ACHN (cell line): ENCODE results near the gene SLAMF7.

Source experiments
- DNase-seq: peaks from one replicate; pipeline ENCODE4 v3.0.0-alpha.2; 2015
- in situ Hi-C: cut with HindIII; loops from 2 replicates; pipeline ENCODE4 v1.10.0; 2017; ENCODE audit warnings: low sequenced_read_pairs, low pct_ligation_motif_present, low pct_unique_long_range_greater_than_20kb

SLAMF7 gene

DNA sequence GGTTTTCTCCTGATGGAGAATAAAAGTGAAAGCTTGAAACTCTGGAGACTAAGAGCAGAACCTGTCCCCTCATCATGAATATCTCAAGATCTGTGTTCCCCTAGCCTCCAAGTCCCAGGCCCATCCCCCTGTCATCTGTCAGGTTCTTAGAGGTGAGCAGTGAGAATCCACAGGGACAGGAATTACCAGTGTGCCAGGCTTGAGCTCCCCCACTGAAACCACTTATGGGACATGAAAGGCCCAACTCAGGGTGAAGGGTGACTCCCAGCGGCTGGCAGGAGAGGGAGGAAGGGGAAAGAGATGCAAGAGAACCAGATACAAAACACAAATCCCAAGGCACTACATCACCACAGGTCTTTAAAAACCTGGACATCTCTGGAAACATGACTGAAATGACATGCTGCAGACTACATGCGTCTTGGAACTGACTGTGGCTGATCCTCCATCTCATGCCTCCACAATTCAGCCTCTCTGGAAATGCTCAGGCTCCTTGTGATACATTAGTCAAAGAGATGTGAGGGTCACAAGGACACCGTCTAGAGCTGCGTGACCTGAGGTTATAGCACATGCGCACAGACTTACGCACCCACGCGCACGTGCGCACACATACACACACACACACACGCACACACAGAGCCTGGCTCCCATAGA lies 50.1 kb downstream of the SLAMF7 start:
- DNase-seq, result no peak
- in situ Hi-C loops, result no loop called here

GRCh38 chr1:160789702-160790611 lies 50.9 kb downstream of the SLAMF7 start:
- in situ Hi-C loops, result no loop called here
- no peak for DNase-seq

GRCh38 chr1:160794376-160794775 lies 55.3 kb downstream of the SLAMF7 start:
- in situ Hi-C loops, result no loop called here
- no peak for DNase-seq

DNA sequence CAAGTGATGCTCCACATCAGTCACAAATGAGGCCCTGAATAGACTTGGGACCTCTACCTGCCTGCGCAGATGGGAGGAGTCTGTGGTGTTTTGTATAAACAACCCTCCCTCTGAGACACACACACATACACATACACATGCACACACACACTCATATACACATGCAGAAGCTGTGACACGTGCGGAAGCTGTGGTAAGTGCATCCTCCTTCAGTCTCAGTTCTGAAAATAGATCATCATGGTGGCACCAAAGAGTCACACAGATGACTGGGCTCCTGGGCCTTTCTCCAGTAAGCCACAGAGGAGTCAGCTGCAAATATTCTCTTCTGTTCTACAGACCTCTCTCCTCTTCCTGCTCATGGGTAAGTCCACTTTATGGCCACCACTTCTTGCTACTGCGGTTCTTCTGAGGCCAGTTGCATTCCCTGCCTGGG lies 56.9 kb downstream of the SLAMF7 start, which contains the start of gene LY9:
TSS of gene LY9 (plus strand) at position 224 of the 433 bp plus-strand sequence. CDS start at position 238, 14 bp downstream.
- in situ Hi-C loops, result no loop called here
- DNase-seq, result no peak

DNA sequence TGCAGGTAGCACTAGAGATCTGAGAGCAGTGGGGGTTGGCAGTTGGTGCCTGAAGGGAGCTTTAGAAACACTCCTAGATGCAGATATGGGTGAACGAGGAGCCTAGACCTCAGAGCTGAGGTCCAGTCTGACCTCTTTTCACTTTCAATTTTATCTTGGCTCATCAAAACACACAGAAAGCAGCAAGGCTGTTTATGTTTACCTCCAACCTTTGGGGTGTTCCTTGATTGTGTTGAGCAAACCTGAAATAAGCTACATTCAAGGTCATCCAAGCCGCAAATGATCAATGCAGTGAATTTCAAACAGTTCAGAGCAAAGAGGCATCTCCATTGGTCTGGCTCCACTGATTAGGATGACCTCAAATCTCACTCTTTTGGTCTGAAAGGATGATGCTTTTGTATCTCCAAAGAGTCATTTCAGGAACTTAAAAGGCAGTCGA lies 58.2 kb downstream of the SLAMF7 start:
- in situ Hi-C loops, result no loop called here

GRCh38 chr1:160797861-160798273 lies 58.8 kb downstream of the SLAMF7 start:
- in situ Hi-C loops, result no loop called here
- no peak for DNase-seq

More for the DNA sequence above, 58.2 kb downstream of the SLAMF7 start:
- DNase-seq, result no peak

DNA sequence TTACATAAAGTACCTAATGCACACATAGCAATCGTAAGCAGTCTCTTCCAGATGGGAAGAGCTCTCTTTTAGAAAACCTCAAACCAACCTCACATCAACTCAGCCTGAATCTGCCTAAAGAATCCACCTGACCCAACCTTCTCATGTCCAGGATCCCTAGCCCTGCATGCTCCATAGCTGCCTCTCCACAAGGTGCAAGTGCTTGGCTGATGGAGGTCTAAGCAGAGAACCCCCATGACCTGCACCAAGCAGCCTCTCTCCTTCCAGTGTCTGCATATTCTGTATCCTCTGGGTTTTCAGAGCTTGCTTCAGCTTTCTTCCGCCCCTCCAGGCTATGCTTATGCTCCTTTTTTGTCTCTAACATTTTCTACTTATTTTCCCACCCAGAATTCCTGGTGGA lies 59.4 kb downstream of the SLAMF7 start:
- no peak for DNase-seq
- in situ Hi-C loops, result no loop called here

- in situ Hi-C loops, result no loop called here
- DNase-seq, result no peak
These were observed 60.6 kb downstream of the SLAMF7 start for GRCh38 chr1:160799641-160800040.

DNA sequence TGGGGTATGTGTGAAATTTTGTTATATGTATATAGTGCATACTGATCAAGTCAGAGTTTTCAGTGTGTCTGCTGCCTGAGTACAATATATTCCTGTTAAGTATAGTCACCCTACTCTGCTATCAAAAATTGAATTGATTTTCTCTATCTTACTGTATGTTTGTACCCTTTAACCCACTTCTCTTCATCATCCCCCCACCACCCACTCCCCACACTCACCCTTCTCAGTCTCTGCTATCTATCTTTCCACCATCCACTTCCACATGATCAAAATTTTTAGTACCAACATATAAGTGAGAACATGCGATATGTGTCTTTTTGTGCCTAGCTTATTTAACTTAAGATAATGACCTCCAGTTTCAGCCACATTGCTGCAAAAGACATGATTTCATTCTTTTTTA lies 61.1 kb downstream of the SLAMF7 start:
- in situ Hi-C loops, result no loop called here
- DNase-seq, result no peak

DNA sequence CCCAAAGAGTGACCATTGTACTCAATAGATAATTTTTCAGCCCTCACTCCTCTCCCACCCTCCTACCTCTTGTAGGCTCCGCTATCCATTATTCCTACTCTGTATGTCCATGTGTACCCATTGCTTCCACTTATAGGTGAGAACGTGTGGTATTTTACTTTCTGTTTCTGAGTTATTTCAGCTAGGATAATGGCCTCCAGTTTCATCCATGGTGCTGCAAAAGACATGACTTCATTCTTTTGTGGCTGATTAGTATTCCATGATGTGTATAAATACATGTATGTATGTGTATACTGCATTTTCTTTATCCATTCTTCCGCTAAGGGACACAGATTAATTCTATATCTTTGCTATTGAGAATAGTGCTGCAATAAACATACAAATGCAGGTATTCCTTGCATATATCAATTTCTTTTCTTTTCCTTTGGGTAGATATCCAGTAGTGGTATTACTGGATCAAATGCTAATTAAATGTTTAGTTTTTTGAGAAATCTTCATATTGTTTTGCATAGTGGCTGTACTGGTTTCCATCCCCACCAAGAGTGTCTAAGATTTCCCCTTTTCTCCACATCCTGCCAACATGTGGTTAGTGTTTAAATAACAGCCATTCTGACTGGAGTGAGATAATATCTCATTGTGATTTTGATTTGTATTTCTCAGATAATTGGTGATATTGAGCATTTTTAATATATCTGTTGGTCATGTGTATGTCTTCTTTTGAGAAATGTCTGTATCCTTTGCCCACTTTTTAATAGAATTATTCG lies 61.8 kb downstream of the SLAMF7 start:
- no peak for DNase-seq
- in situ Hi-C loops, result no loop called here

DNA sequence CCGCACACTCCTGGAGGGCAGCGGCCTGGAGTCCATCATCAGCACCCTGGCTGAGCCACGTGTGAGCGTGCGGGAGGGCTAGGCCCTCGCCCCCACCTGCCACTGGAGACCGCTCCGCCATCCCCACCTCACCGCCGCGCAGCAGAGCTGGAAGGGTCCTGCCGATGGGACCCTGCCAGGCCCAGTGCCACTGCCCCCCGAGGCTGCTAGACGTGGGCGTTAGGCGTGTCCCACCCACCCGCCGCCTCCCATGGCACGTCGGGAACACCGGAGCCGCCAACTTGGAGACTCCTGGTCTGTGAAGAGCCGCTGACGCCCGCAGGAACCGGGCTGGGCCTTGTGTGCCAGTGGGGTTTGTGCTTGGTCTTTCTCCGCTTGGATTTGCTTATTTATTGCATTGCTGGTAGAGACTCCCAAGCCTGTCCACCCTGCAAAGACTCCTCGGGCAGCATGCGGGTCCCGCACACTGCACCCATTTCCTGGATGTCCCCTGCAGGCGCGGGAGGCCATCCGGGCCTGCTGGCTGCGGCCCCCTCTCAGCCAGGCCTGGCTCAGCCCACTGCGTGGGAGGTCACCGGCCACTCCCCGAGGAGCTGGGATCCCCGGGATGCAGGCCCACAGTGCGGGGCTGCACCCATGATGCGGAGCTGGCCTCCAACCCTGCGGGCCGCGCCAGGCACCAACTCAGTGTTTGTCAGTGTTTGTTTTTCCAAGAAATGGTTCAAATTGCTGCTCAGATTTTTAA lies 63.0 kb downstream of the SLAMF7 start:
- no peak for DNase-seq
- in situ Hi-C loops, result no loop called here
